NCI-H2029 (cell line): ENCODE measurements around the gene IQGAP2.

Source experiments
- DNase-seq: peaks from one replicate; lab custom pipeline; 2025; lab: John Stamatoyannopoulos, UW

Gene IQGAP2

DNA sequence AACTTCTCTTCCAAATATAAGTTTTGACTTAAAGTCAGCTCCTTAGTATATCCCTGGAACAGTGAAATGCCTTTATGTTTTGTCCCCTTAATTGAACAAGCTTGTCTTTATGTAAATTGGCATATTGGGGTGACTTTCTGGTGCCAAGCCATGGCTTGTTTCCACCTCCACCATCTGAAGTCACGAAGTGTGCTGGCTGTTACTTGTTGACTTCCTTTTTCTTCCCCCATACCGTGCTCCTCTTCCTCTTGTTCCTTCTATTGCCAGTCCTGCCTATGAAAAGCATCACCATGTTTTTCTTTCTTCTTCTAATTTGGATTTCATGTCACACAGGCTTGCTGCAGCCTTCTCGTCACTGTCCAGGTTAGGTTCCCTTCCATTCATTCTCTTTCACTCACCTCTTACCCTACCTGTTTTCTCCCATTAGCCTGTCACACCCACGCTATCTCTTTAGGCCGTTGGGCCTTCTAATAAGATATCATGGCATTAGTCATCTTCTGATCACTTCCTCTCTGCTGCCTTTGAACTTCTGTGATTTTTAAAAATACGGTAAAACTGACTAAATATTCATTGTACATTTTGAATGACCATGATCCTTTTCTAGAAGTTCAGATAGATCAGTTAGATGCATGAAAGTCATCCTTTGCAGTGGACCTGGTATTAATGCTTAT, 48.1 kb downstream of the IQGAP2 start:
- no peak for DNase-seq

DNA sequence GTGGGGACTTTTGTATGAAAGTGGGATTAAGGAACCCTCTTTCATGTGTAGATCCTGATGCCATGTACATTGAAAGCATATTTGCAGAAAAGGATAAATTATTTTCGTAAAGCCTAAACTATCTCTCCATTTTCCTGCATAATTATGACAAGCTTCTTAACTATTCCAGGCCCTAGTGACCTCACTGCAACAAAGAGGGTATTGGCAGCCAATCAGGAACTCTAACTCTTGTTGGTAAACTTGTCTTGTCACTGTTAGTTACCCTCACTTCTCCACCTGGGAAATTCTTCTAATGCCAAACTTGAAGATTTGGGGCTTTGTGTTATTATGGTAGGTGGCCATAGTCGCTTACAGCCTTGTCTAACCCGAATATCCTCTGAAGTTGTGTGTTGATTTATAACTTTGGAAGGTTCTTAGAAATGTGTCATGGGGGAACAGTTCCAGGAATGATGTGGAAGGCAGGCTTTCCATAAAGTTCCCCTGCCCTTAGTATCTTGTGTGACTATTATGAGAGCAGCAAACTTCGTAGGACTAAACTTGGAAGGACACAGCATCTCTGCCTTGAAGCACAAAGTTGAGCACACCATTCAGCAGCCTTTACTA, 52.5 kb downstream of the IQGAP2 start:
- no peak for DNase-seq

DNA sequence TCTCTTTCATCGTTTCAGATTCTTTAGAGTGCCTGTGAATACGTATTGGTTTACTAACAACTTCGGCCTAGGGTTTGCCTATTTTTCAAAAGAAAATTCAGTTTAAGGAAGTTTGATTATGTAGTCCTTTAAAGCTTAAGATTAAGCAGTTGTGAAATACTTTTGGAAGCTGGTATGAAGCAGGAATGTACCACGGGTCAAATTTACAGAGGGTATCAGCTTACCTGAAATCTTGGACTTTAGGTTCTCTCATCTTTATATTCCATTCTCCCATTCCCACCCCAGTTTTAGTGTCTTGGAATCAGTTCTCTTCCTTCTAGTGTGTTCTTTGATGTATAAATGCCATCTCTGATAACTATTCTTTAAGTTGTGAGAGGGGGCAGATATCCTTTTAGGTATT, 53.2 kb downstream of the IQGAP2 start:
- no peak for DNase-seq

DNA sequence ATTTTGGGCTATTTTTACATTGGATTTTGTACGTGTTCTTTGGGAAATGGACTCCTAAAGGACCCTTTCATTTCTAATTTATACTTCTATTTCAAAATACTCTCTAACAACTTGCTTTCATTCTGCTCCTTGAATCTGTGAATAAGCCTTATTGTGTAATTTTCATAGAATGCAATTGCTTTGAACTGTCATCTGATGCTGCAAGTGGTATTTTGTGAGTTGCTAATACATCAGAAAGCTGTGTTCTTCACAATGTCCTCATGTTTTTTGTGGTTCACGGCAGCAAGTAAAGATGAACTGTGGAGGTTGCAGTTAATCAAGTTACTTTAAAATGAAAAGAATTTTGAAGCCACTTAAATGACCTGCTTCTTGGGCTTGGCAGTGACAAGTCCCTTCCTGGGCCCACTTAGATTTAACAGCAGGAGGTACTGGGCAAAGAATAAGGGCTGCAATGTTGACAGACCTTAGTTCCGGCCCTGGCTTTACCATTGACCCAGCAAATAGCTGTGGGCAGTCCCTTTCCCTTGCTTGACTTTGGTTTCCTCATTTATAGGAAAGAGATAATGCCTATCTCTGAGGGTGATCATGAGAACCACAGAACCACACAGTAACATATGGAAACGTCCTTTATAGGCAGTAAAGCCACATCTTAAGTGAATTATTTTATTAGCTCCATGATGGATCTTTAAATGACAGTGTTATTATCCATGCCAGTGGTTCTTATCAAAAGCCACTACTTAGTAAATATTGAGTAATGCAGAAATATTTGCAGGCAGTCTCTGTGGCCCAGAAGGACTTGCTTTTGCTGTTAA, 54.8 kb downstream of the IQGAP2 start:
- no peak for DNase-seq

DNA sequence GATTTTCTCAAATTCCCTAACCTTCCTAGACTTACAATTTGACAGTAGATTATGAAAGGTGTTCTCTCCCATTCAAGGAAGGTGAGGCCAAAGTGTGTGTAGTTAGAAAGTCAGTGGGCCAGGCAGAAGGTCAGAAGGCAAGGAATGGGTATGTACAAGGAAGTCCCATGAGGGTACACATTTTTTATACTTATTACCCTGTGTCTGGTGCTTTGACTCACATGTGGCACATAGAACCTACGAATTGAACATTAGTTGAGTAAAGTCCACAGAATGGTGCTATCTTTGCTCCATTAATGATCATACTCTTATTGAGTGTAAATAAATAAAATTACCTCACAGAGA, 55.4 kb downstream of the IQGAP2 start:
- no peak for DNase-seq

DNA sequence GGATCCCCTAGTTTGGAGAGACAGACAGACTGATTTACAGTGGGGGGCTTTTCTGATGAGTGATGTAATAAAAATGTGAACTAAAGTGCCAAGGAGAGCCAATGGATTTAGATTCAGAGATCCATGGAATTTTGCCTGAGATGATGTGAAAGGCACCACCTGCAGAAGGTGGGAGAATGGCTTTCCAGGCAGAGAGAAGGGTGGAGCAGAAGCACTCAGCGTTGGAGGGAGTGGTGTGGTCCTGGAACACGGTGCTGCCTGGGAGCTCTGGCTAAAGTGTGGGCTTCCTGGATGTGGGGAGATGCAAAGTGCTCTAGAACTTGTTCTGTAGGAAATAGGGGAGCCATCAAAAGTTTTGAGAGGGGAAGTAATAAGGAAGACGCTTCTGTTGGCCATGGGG, 57.0 kb downstream of the IQGAP2 start:
- DNase-seq = no peak

DNA sequence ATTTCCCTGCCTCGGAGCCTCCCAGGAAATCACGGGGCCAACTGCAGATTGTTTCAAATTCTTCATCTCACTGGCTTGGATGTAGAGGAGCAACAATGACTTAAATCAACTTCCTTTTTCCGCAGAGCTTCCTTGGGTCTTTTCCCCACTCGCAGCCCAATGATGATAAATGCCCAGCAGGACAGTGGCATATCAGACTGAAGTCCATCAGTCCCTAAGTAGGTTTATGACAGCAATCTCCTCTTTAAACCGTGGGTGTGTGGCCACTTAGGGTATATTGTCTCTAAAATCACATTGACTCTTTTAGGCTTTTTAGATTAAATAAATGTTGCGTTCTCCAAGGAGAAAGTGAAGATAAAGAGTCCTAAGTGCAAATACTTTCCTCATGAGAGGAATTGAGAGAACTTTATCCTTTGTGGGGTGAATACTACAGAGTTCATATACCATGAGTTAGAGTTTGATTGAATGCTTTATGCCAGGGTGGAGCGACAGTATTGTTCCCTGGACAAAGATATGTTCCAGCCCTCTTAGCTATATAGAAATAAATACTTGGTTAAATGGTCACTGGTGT, 59.1 kb downstream of the IQGAP2 start:
- no peak for DNase-seq

DNA sequence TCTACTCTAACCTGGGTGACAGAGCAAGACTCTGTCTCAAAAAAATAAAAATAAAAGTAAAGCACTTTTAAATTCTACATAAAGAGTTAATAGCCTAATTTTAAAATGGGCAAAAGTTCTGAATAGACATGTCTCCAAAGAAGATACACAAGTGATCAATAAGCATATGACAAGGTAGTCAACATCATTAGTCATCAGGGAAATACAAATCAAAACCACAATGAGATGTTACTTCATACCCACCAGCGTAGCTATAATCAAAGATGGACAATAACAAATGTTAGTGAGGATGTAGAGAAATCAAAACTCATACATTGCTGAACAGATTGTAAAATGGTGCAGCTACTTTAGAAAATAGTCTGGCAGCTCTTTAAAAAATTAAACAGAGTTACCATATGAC, 64.1 kb downstream of the IQGAP2 start:
- no peak for DNase-seq

DNA sequence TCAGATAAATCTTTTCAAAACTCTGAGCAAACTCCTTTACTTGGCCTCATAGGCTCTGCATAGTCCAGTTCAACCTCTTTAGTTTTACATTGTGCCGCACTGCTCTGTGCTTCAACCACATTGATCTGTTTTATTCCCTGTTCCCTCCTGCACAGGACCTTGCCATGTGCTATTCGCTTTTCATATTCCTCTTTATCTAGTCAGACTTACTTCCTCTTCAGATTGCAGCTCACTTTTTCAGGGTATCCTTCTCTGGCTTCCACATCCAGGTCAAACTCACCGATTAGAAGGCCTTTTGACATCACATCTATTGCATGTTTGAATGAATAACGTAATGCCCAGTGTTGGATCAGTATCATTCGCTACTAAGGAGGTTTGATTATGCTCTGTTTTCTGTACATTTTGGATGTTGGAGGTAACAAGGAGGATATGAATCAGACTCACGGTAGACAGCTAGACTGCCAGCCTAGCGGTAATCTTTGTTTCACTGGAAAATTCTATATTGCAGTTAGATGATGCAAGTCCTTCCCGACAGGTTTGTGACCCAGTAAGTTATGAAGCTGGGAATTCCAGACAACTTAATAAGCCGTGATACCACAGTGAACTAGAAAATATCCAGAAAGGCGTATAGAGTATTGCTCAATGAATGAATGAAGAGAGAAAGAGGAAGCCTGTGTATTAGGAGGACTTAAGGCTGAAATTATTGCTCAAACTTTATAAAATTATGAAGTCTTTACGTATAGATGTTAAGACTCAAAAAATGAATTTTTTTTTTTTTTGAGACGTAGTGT, 65.7 kb downstream of the IQGAP2 start:
- no peak for DNase-seq

DNA sequence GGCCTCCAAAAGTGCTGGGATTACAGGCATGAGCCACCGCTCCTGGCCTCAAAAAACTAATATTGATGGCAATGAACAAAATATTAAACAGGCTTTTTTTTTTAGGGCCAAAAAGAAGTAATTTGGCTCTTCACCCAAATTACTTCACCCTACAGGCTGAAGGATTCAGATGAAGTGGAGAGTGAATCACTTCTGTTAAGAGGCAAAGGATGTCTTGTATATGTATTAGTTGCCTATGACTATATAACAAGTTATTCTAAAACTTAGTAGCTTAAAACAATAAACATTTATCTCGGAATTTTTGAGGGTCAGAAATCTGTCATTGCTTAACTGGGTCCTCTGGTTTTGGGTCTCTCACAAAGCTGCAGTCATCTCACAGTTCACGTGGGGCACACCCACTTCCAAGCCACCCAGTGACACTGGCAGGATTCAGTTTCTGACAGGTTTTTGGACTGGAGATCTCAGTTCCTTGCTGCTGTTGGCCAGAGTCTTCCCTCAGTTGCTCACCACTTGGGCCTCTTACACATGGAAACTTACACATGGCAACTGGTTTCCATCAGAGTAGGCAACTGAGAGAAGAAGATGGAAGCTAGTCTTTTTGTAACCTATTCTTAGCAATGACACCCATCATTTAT, 66.7 kb downstream of the IQGAP2 start:
- DNase-seq = no peak

DNA sequence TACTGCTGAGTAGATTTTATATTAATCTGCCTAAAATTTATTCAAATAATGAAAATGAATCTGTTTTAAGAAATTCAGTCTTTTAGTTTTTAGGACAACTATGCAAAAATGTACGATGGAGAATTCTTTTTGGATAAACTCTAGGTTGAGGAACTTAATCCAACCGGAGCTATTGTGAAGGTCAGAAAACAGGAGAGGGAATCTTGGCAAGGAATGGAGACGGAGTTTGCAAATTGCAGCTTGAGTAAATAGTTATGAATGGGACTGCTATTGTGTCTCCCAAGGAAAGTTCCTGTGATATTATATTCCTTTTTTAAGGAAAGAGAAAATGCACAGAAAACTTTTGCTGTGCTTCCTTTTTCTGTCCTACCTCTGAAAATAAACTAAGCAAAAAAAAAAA, 67.9 kb downstream of the IQGAP2 start:
- no peak for DNase-seq

DNA sequence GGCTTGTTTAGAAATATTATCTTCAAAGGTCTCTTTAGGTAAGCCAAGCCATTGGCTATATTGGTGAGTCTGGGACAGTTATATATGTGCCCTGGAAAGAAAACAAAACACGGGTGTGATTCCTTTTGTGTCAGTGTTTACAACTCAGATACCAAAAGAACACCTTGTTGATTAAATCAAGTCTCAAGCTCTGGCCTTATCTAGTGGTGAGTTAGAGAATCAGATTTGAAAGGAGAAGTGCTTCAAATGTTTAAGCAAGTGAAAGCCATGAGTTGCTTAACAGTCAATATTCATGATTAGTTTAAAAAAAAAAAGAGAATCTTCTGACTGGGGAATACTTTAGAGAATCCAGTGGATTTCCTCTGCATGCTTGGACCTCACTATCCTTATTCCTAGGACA, 68.3 kb downstream of the IQGAP2 start:
- no peak for DNase-seq

DNA sequence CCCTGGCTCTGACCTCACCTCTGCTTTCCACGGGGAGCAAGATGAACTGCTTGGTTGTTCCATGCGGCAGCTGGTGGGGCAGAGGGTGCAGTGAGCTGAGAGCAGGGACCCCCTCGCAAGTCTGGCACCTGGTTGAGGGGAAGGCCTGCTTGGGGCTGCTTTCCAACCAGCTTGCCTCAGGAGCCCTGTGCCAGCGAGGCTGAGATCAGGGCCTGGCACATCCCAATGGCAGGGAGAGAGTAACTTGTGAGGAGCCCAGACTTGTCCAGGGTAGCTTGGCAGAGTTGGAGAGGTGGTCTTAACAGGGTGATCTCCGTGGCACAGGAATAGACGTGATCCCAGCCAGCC, 68.9 kb downstream of the IQGAP2 start:
- no peak for DNase-seq

DNA sequence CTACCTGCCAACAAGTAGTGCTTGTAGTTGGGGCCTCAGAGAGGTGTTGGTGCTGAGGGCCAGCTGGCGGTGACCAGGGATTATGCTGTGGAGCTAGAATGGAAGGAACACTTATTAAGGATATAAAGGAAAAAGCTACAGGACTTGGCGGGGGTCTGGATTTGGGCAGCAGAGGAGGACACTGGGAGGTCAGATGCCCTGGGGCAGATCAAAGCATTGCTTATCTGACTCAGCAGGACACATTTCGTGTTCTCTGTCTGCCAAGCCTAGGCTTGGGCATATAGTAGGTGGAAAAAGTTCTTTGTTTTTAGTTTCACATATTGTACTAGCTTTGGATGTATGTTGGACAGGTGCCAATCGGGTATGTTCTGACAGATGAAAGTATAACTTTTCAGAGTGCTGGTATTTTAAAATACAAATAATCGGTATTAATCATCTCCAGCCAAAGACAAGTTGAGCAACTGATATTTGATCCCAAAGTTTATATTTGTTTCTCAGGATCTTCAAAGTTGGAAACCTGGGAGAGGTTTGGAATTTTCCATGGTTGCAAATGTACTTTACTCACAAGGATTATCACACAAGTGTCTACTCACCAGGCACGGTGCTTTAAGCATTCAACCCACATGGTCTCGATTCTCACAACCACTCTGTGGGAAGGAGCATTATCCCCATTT, 69.4 kb downstream of the IQGAP2 start:
- no peak for DNase-seq

DNA sequence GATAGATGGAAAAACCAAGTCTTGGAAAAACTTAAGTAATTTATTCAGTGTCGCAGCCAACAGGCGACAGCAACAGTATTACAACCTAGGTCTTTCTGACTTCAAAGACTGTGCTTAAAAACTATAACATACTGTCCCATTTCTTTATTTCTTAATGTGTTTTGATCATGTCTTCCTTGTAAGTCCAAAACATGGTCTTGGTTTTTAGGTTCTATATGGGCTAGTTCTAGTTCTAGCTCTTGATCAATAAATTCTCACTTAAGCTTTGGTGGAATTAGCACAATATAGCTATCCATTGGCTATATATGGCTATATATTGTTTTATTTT, 69.9 kb downstream of the IQGAP2 start:
- no peak for DNase-seq

DNA sequence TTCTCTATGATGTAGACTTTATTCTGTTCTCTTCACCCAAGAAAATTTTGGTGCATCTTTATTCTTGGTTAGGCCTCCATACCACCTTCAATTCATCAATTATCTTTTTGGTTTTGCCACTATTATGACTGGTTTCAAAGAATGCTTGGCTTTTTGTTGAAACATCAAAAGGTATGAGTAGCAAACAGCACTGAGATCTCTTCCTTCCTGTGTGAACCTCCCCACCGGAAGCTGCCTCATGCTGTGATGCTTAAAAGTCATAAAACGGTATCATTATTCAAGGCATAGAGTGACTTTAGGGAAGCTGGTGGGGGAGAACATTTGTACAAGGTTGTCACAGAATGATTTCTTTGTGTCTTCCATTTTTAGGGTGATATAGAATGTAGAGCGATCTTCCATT, 70.6 kb downstream of the IQGAP2 start:
- no peak for DNase-seq

DNA sequence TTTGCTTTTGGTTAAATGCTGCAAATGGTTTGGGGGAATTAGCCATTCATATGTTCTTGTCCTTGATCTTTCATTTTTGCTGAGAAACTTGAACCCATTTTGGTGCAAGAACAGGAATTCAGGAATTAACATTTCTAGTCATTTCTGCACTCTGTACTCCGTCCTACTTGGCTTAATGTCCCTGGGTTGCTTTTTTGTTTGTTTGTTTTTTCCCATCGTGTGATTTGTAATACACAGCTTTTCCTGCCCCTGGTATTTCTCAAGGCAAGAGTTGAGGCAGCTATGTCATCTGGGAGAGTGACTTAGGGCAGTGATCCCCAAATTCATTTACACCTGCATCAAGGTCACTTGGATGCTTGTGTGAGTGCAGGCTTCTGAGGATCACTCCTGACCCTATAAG, 71.3 kb downstream of the IQGAP2 start:
- DNase-seq = no peak

DNA sequence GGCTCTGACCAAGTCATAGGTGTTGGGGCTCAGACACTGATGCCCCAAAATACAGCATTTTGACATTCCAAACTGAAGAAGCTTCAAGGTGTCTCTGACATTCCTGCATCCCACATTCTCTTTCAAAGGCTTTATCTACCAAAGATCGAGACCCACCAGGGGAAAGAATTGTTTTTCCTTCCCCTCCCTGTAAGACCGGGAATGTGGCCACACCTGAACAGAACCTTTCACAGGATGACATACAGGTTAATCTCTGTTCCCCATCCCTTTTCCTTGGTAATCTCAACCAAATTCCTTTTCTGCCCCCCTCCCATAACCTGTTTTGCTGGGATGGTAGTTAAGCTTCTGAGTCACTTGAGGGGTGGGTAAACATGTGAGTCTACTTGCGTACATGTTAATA, 72.3 kb downstream of the IQGAP2 start:
- no peak for DNase-seq

DNA sequence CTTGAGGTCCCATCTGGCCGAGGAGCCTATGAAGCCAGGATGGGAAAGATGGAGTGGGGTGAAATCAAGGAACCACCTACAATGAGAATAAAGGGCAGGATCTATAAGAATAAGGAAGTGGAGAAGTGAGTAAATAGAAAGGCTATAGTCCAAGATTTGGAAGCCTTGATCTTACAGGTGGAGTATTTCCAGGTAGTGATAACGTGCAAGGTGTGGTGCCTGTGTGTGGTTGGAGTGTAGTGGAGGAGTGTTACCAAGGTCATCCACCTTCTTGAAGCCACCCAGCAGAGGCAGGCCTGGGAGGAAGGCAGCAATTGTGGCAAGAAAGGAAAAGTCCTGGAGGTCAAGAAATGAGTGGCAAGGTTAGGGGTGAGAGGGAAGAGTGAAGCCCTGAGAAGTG, 72.9 kb downstream of the IQGAP2 start:
- no peak for DNase-seq

DNA sequence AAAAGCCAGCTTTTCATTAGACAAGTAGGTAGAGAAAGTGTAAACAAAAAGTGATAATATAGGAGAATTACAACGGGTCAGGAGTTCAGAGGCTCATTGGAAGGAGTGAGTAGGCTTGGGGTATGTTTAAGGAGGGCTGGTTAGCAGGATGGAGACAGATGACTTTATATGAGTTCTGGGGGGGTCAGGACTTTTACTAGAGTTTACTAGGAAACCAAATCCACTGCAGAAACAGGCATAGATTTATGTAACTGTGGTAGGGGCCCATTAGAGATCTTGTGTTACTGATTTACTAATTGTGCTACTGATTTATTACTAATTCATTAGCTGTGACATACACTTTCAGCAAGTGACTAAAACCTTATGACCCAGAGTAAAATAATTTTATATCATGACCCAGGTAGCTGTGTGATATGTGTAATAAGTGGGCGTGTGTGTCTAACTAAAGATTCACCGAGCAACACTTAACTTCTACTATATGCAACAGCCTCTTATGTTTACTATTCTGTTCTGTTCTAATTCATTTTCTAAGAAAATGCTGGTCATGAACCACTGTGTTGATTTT, 73.5 kb downstream of the IQGAP2 start:
- no peak for DNase-seq

DNA sequence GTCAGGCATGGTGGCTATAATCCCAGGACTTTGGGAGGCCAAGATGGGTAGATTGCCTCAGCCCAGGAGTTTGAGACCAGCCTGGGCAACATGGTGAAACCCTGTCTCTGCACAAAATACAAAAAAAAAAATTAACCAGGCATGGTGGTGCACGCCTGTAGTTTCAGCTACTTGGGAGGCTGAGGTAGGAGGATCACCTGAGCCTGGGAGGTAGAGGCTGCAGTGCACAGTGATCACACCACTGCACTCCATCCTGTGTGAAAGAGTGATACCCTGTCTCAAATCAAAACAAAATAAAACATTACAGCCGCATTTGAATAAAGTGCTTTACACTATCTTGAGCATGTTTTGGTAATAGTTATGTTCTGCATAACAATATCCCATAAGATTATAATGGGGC, 74.0 kb downstream of the IQGAP2 start:
- DNase-seq = no peak
